ENCODE data around the gene MEGF9. TPM values are rescaled to one million over a fixed set of nuclear protein-coding genes. Genes with fewer than 3 reads are reported as not detected.
"Not testable (repeated sequence)": the region's sequence is repeated elsewhere in the genome, so short reads cannot be mapped to it uniquely, and the experiment has no call there.

MEGF9 gene
- total RNA-seq, 1 donor from 2014 or later, result 15.7 TPM

DNA sequence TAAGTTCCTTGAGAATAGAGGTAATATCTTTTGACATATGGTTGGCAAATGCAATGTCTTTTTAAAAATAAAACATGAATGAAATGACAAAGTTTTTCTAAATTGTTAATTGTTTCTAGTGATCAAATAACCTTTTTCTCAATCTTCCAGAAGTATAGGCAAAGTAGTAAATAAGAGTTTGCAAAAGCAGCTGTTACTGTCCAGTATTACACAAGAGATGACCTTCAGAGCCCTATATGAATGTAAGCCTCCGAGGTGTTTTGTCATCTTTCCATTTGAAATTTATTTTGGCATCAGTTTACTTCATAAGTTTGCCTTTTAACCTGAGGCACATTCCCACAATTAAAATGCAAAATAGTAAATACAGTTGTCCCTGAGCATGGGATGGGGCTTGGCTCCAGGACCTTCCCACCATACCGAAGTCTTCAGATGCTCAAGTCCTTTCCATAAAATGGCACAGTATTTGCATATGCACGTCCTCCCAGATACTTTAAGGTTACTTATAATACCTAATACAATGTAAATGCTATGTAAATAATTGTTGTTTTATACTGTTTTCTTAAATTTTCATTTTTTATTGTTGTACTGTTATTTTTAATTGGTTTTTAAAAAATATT lies 65.6 kb downstream of the MEGF9 start:
- H3K4me3 Mint-ChIP-seq, result no peak overlapping the region
- H3K4me1 Mint-ChIP-seq, result peaks cover 2% of the 10 kb centered on the region

DNA sequence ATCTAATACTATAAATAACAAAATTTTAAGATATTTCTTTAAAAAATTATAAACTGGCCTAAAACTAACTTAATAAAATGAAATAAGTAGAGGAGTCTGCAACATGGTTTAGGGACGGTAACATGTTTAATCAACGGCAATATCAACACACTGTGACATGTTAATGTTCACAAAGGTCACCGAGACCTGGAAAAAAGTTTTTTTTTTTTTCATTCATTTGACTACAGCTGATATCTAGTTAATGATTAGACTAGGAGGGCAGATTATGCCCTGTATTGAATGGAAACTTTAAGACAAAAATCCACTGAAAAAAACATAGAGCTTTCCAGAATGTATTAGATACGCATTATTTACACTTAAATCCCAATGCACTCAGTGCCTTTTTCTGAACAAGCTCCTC lies 67.3 kb downstream of the MEGF9 start:
- Mint-ChIP-seq H3K27ac (no peak overlapping the region), H3K4me3 (no peak overlapping the region)

More for the DNA sequence above, 65.6 kb downstream of the MEGF9 start:
- Mint-ChIP-seq H3K27ac (no peak overlapping the region), H3K27me3 (ENCODE audit: low read depth) (no peaks in the 10 kb centered on the region), H3K36me3 (no peaks in the 10 kb centered on the region), H3K9me3 (no peaks in the 10 kb centered on the region)
- no peak for DNase-seq (ENCODE audit: low spot score in 2 of 2, unreplicated experiment in 2 of 2)
- TF ChIP-seq, protein P1, sequence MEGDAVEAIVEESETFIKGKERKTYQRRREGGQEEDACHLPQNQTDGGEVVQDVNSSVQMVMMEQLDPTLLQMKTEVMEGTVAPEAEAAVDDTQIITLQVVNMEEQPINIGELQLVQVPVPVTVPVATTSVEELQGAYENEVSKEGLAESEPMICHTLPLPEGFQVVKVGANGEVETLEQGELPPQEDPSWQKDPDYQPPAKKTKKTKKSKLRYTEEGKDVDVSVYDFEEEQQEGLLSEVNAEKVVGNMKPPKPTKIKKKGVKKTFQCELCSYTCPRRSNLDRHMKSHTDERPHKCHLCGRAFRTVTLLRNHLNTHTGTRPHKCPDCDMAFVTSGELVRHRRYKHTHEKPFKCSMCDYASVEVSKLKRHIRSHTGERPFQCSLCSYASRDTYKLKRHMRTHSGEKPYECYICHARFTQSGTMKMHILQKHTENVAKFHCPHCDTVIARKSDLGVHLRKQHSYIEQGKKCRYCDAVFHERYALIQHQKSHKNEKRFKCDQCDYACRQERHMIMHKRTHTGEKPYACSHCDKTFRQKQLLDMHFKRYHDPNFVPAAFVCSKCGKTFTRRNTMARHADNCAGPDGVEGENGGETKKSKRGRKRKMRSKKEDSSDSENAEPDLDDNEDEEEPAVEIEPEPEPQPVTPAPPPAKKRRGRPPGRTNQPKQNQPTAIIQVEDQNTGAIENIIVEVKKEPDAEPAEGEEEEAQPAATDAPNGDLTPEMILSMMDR (IDR thresholded peaks at IDR 0.05; ENCODE audit: unreplicated experiment), result no peak

DNA sequence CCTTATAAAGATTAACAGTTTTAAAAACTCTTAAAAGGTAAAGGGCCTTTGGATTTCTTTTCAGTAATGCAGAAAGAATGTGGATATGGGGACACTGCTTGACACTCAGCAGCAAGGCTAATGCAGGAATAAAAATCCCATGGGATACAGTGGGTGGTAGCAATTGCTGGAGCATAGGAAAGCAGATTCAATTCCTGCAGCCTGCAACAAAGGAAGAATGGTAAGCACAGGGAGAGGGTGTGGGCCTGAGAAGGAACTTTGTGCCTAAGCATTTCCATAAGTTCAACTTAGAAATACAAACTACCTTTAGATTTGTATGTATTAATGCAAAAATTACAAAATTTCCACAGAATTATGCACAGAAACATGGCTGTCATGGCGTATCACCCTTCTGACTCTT lies 68.5 kb downstream of the MEGF9 start:
- peaks cover 2% of the 10 kb centered on the region for H3K4me1 Mint-ChIP-seq
- TF ChIP-seq, protein P1 (IDR thresholded peaks at IDR 0.05; ENCODE audit: unreplicated experiment), result no peak
- H3K27ac Mint-ChIP-seq, result no peak overlapping the region
- no peak overlapping the region for H3K4me3 Mint-ChIP-seq
- H3K36me3 Mint-ChIP-seq, result peaks cover 5% of the 10 kb centered on the region
- no peaks in the 10 kb centered on the region for H3K27me3 Mint-ChIP-seq (ENCODE audit: low read depth)
- H3K9me3 Mint-ChIP-seq, result peaks cover 6% of the 10 kb centered on the region
- DNase-seq (ENCODE audit: low spot score in 2 of 2, unreplicated experiment in 2 of 2), result no peak

More for the DNA sequence above, 67.3 kb downstream of the MEGF9 start:
- H3K9me3 Mint-ChIP-seq, result no peaks in the 10 kb centered on the region
- TF ChIP-seq, protein P1 (IDR thresholded peaks at IDR 0.05; ENCODE audit: unreplicated experiment), result no peak
- H3K36me3 Mint-ChIP-seq, result no peaks in the 10 kb centered on the region
- no peak for DNase-seq (ENCODE audit: low spot score in 2 of 2, unreplicated experiment in 2 of 2)
- H3K27me3 Mint-ChIP-seq (ENCODE audit: low read depth), result no peaks in the 10 kb centered on the region
- H3K4me1 Mint-ChIP-seq, result peaks cover 2% of the 10 kb centered on the region

DNA sequence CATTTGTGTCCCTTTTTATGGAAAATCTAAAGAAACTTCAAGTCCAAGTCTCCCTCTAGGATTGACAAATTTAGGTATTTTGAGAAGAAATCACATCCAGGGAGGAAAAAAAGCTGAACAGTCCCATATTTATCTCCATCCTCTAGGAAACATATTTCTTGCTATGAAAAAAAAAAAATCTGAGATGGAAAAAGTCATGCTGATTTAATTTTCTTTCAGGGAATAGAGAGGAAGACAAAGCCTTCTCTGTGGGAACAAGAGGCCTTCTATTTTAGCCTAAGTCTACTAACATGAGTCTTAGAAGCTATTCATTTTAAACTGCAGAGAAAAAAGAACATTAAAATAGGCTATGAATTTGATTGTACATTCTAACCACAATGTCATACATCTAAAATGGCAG lies 71.2 kb downstream of the MEGF9 start:
- Mint-ChIP-seq H3K4me3 (no peak overlapping the region), H3K27ac (peak overlapping the region; percentile 31), H3K9me3 (peaks cover 7% of the 10 kb centered on the region), H3K36me3 (peaks cover 6% of the 10 kb centered on the region), H3K4me1 (peaks cover 2% of the 10 kb centered on the region), H3K27me3 (ENCODE audit: low read depth) (no peaks in the 10 kb centered on the region)
- no peak for DNase-seq (ENCODE audit: low spot score in 2 of 2, unreplicated experiment in 2 of 2)
- TF ChIP-seq, protein P1 (IDR thresholded peaks at IDR 0.05; ENCODE audit: unreplicated experiment), result no peak

DNA sequence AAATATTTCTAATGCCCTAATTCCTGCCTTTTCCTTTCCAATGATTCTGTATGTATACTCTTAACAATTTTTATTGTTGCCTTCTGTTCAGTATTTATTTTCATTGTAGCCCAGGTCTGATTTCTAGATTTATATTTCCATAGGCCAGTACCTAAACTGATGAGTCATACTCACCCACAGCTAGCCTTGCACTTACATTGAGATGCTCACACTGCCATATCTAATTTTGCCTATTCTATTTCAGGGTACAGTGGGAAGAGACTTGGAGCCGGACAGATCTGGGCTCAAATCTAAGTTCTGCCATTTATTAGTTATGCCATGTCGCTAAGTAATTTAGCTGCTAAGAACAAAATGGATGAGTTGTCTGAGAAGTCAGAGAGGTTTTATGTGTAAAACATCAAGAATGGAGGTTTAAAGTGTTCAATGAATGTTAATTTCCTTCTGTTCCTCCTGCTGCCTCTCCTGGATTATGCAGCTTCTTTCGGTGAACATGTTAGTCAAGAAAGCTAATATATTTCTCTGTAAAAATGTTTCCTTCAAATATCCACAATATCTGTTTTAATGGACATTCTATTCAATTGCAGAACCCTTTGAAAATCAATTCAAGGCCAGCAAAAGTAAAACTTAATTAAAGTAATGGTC lies 72.0 kb downstream of the MEGF9 start:
- H3K9me3 Mint-ChIP-seq, result peaks cover 7% of the 10 kb centered on the region
- H3K4me1 Mint-ChIP-seq, result peaks cover 2% of the 10 kb centered on the region
- DNase-seq (ENCODE audit: low spot score in 2 of 2, unreplicated experiment in 2 of 2), result no peak
- no peak overlapping the region for H3K4me3 Mint-ChIP-seq
- H3K36me3 Mint-ChIP-seq, result peaks cover 6% of the 10 kb centered on the region
- no peak overlapping the region for H3K27ac Mint-ChIP-seq
- H3K27me3 Mint-ChIP-seq (ENCODE audit: low read depth), result no peaks in the 10 kb centered on the region
- TF ChIP-seq, protein P1 (IDR thresholded peaks at IDR 0.05; ENCODE audit: unreplicated experiment), result no peak

DNA sequence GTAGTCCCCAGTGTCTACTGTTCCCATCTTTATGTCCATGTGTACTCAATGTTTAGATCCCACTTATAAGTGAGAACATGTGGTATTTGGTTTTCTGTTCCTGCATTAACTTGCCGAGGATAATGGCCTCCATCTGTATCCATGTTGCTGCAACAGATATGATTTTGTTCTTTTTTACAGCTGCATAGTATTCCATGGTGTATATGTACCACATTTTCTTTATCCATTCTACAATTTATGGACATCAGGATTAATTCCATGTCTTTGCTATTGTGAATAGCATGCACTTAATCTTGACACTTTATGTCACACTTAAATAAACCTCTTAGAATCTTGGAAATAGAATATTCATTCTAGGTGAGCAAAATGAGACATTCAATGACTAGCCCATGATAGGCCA lies 73.4 kb downstream of the MEGF9 start:
- H3K4me3 Mint-ChIP-seq; DNase-seq (ENCODE audit: low spot score in 2 of 2, unreplicated experiment in 2 of 2); H3K27me3 Mint-ChIP-seq (ENCODE audit: low read depth); H3K4me1 Mint-ChIP-seq; H3K27ac Mint-ChIP-seq: not testable (repeated sequence)
- Mint-ChIP-seq H3K9me3 (peaks cover 11% of the 10 kb centered on the region), H3K36me3 (peaks cover 13% of the 10 kb centered on the region)

Measured in mesothelial cell of epicardium (in vitro differentiated cells).